A549 (cell line): ENCODE measurements around the gene DYRK3.

ENCODE experiments used
- CEBPB ChIP-seq, 2 experiments: fragments of >200 bp in 1 of 2; sonication (Bioruptor Twin) in 1 of 2; formaldehyde crosslinking in 1 of 2; IDR thresholded peaks; 2 replicates each; pipeline ENCODE4 v1.6.1; 2012 to 2016
- CTCF ChIP-seq: fragments of >200 bp; sonication (Bioruptor Twin); formaldehyde crosslinking; IDR thresholded peaks from 3 replicates; pipeline ENCODE4 v1.5.1; 2016
- ESRRA ChIP-seq: fragments of 150-350 bp; IDR thresholded peaks from 2 replicates; pipeline ENCODE4 v1.6.1; 2014; ENCODE audit warnings: mild to moderate bottlenecking, low read length, borderline replicate concordance
- HOXB5 ChIP-seq: fragments of 250-450 bp; sonication (Bioruptor Pico); IDR thresholded peaks from 2 replicates; pipeline ENCODE4 v1.5.0; 2020; ENCODE audit warnings: mild to moderate bottlenecking, moderate library complexity
- POLR2A ChIP-seq: IDR thresholded peaks from 2 replicates; pipeline ENCODE4 v1.6.1; 2012; ENCODE audit warnings: mild to moderate bottlenecking, low read length
- SMC3 ChIP-seq: fragments of >200 bp; sonication (Bioruptor Twin); formaldehyde crosslinking; IDR thresholded peaks from 3 replicates; pipeline ENCODE4 v1.6.1; 2018; ENCODE audit warnings: inconsistent platforms

- TF ChIP-seq CTCF (no peak), SMC3 (no peak), HOXB5 (CRISPR knock-in tag) (no peak), POLR2A (no peak), CEBPB (IDR thresholded peaks at IDR 0.05) (no peak), ESRRA (no peak)
Observed at GRCh38 chr1:206668874-206669410, 33.6 kb downstream of the DYRK3 start.
